ENCODE measurements around the gene ATP7B.

GRCh38 chr13:51961493-51962403, 49.5 kb downstream of the ATP7B start:
- no peak for TF ChIP-seq EZH2 (IDR thresholded peaks at IDR 0.05; ENCODE audit: low read depth, unreplicated experiment)
- TF ChIP-seq CTCF (conservative IDR thresholded peaks at IDR 0.05; ENCODE audit: low read depth in 2 of 2) = no peak
- no peak for TF ChIP-seq EZH2phosphoT487 (IDR thresholded peaks at IDR 0.05; ENCODE audit: unreplicated experiment)
- no peak for TF ChIP-seq ZNF114 (CRISPR knock-in tag; IDR thresholded peaks at IDR 0.05)
- no peak for TF ChIP-seq ZNF462 (CRISPR knock-in tag; IDR thresholded peaks at IDR 0.05)
- no peak for TF ChIP-seq CREB1 (CRISPR knock-in tag; IDR thresholded peaks at IDR 0.05; ENCODE audit: low read depth)
- no peak for TF ChIP-seq JUNB (IDR thresholded peaks at IDR 0.05; ENCODE audit: unreplicated experiment)
- no peak for TF ChIP-seq POLR2AphosphoS5 (IDR thresholded peaks at IDR 0.05; ENCODE audit: low read depth)
- no peak for TF ChIP-seq REST (IDR thresholded peaks at IDR 0.05; ENCODE audit: unreplicated experiment)
- TF ChIP-seq ZNF331 (CRISPR knock-in tag; IDR thresholded peaks at IDR 0.05; ENCODE audit: low read depth) = no peak
- TF ChIP-seq ETS1 (IDR thresholded peaks at IDR 0.05) = no peak
- no peak for TF ChIP-seq STAT1 (IDR thresholded peaks at IDR 0.05; ENCODE audit: unreplicated experiment)
- TF ChIP-seq NANOG (IDR thresholded peaks at IDR 0.05; ENCODE audit: borderline replicate concordance) = no peak
